GM19328 (cell line): ENCODE measurements around the gene MIEF1.

Experiments used
- ATAC-seq: cut with Tn5 transposase; IDR thresholded peaks from one replicate; pipeline ENCODE4 v1.9.1; 2021; ENCODE audit warnings: mild to moderate bottlenecking, moderate library complexity; ENCODE audit not compliant: unreplicated experiment

MIEF1 gene

GRCh38 chr22:39554151-39554550, 52.1 kb downstream of the MIEF1 start:
- ATAC-seq: no peak

- no peak for ATAC-seq
These were observed 55.1 kb downstream of the MIEF1 start for GRCh38 chr22:39556970-39557841.

GRCh38 chr22:39558254-39558727, 56.2 kb downstream of the MIEF1 start:
- ATAC-seq: no peak

GRCh38 chr22:39558950-39559349, 56.9 kb downstream of the MIEF1 start:
- no peak for ATAC-seq

GRCh38 chr22:39559456-39560105, 57.5 kb downstream of the MIEF1 start:
- ATAC-seq: no peak

- ATAC-seq: no peak
These were observed 58.0 kb downstream of the MIEF1 start for GRCh38 chr22:39560127-39560526.

GRCh38 chr22:39562839-39563489, 60.9 kb downstream of the MIEF1 start:
- no peak for ATAC-seq

GRCh38 chr22:39563571-39564428, 61.7 kb downstream of the MIEF1 start:
- no peak for ATAC-seq

- no peak for ATAC-seq
These were observed 63.4 kb downstream of the MIEF1 start for GRCh38 chr22:39565414-39565944.

- ATAC-seq: no peak
These were observed 65.3 kb downstream of the MIEF1 start for GRCh38 chr22:39567135-39567946.
